OCI-LY3 (cell line): ENCODE results near the gene TGM4.

Experiments
- H2AFZ ChIP-seq: fragments of 200-600, 300-600 bp; shearing (Covaris generic); 2 replicates; pipeline ENCODE4 v1.6.0; 2014; ENCODE audit warnings: antibody characterized with exemption, low read depth, low read length
- H3K27ac ChIP-seq: fragments of 200-600, 300-600 bp; sonication (generic); 2 replicates; pipeline ENCODE4 v1.5.1; 2014; ENCODE audit warnings: mild to moderate bottlenecking, low read length, moderate library complexity, mixed read lengths
- H3K27me3 ChIP-seq: fragments of 200-600, 300-600 bp; sonication (generic); 2 replicates; pipeline ENCODE4 v1.6.1; 2014; ENCODE audit warnings: low read depth, low read length, mixed read lengths
- H3K36me3 ChIP-seq: fragments of 200-600, 300-600 bp; sonication (generic); replicated peaks from 2 replicates; pipeline ENCODE3; 2014; ENCODE audit warnings: low read depth, low read length, mixed read lengths
- H3K4me1 ChIP-seq: fragments of 300-600, 200-600 bp; sonication (generic); 2 replicates; pipeline ENCODE4 v1.6.1; 2014; ENCODE audit warnings: low read length, mixed read lengths
- H3K4me2 ChIP-seq: fragments of 200-600, 300-600 bp; sonication (generic); 2 replicates; pipeline ENCODE4 v1.6.1; 2014; ENCODE audit warnings: low read length, mixed read lengths
- H3K4me3 ChIP-seq: fragments of 300-600, 200-600 bp; sonication (generic); 2 replicates; pipeline ENCODE4 v1.5.1; 2014; ENCODE audit warnings: antibody characterized with exemption, mild to moderate bottlenecking, low read length, moderate library complexity
- H3K79me2 ChIP-seq: fragments of 300-600, 200-600 bp; shearing (Covaris generic); 2 replicates; pipeline ENCODE4 v1.6.1; 2014; ENCODE audit warnings: mild to moderate bottlenecking, low read length, mixed read lengths
- H3K9ac ChIP-seq: fragments of 300-600, 200-600 bp; shearing (Covaris generic); 2 replicates; pipeline ENCODE4 v1.6.0; 2014; ENCODE audit warnings: mild to moderate bottlenecking, low read length, moderate library complexity
- H3K9me3 ChIP-seq: fragments of 200-600, 300-600 bp; shearing (Covaris generic); 2 replicates; pipeline ENCODE4 v1.6.1; 2014; ENCODE audit warnings: low read length, mixed read lengths; ENCODE audit not compliant: insufficient read depth
- H4K20me1 ChIP-seq: fragments of 200-600, 300-600 bp; sonication (generic); 2 replicates; pipeline ENCODE4 v1.6.1; 2016; ENCODE audit warnings: low read length, mixed read lengths; ENCODE audit not compliant: insufficient read depth
- CTCF ChIP-seq: fragments of 200-600, 300-600 bp; sonication (generic); IDR thresholded peaks from 2 replicates; pipeline ENCODE4 v1.5.1; 2014; ENCODE audit warnings: antibody characterized with exemption, low read length, low read depth
- EZH2phosphoT487 ChIP-seq: fragments of 200-600 bp; shearing (Covaris generic); IDR thresholded peaks from 2 replicates; pipeline ENCODE4 v1.6.1; 2018; ENCODE audit warnings: antibody characterized with exemption, mixed run types, low read depth

Gene TGM4

GRCh38 chr3:44865272-44866035 lies 9.0 kb upstream of the TGM4 start:
- H3K9ac ChIP-seq: no peak overlapping the region
- H3K27me3 ChIP-seq: no peaks in the 10 kb centered on the region
- H3K9me3 ChIP-seq: no peaks in the 10 kb centered on the region
- H3K4me1 ChIP-seq: peaks cover 11% of the 10 kb centered on the region
- TF ChIP-seq EZH2phosphoT487 (no peak), CTCF (no peak)
- no peaks in the 10 kb centered on the region for H4K20me1 ChIP-seq
- no peak overlapping the region for H3K27ac ChIP-seq
- peaks cover 20% of the 10 kb centered on the region for H3K36me3 ChIP-seq
- H3K4me3 ChIP-seq: no peak overlapping the region
- H3K79me2 ChIP-seq: peaks cover 8% of the 10 kb centered on the region
- no peak overlapping the region for H3K4me2 ChIP-seq
- no peak overlapping the region for H2AFZ ChIP-seq

- Histone ChIP-seq H3K9me3 (no peaks in the 10 kb centered on the region), H3K4me3 (no peak overlapping the region), H3K9ac (no peak overlapping the region), H4K20me1 (no peaks in the 10 kb centered on the region), H3K27ac (no peak overlapping the region), H3K4me1 (peaks cover 4% of the 10 kb centered on the region), H3K36me3 (peaks cover 20% of the 10 kb centered on the region), H3K79me2 (peaks cover 3% of the 10 kb centered on the region), H3K27me3 (no peaks in the 10 kb centered on the region), H2AFZ (no peak overlapping the region), H3K4me2 (no peak overlapping the region)
- no peak for TF ChIP-seq EZH2phosphoT487
- TF ChIP-seq CTCF: no peak
These were observed 6.8 kb upstream of the TGM4 start for GRCh38 chr3:44867421-44868111.

GRCh38 chr3:44870375-44871061 lies 3.9 kb upstream of the TGM4 start:
- H3K4me3 ChIP-seq: no peak overlapping the region
- no peaks in the 10 kb centered on the region for H3K79me2 ChIP-seq
- H3K9ac ChIP-seq: no peak overlapping the region
- no peaks in the 10 kb centered on the region for H3K27me3 ChIP-seq
- H4K20me1 ChIP-seq: no peaks in the 10 kb centered on the region
- no peaks in the 10 kb centered on the region for H3K9me3 ChIP-seq
- H3K4me1 ChIP-seq: no peaks in the 10 kb centered on the region
- no peak overlapping the region for H3K4me2 ChIP-seq
- TF ChIP-seq CTCF (no peak), EZH2phosphoT487 (no peak)
- peaks cover 7% of the 10 kb centered on the region for H3K36me3 ChIP-seq
- H3K27ac ChIP-seq: no peak overlapping the region
- H2AFZ ChIP-seq: no peak overlapping the region

GRCh38 chr3:44875596-44875995 lies 1.2 kb downstream of the TGM4 start:
- H3K9ac ChIP-seq: no peak overlapping the region
- no peaks in the 10 kb centered on the region for H3K27me3 ChIP-seq
- H3K4me1 ChIP-seq: no peaks in the 10 kb centered on the region
- no peaks in the 10 kb centered on the region for H4K20me1 ChIP-seq
- H3K4me2 ChIP-seq: no peak overlapping the region
- no peak for TF ChIP-seq EZH2phosphoT487
- TF ChIP-seq CTCF: no peak
- H3K4me3 ChIP-seq: no peak overlapping the region
- no peaks in the 10 kb centered on the region for H3K36me3 ChIP-seq
- no peak overlapping the region for H2AFZ ChIP-seq
- no peaks in the 10 kb centered on the region for H3K9me3 ChIP-seq
- H3K27ac ChIP-seq: no peak overlapping the region
- no peaks in the 10 kb centered on the region for H3K79me2 ChIP-seq
